ENCODE results near the gene FGD6.

GRCh38 chr12:95116773-95117172 is 100.5 kb downstream of the FGD6 start:
- TF ChIP-seq EZH2phosphoT487 (IDR thresholded peaks at IDR 0.05; ENCODE audit: insufficient read depth, low read depth) (no peak), EZH2 (IDR thresholded peaks at IDR 0.05; ENCODE audit: insufficient read depth, poor library complexity, severe bottlenecking) (no peak)
